HL-60/S4 treated with retinoic acid at 250 ng/mL for 4 days and 3 days (cell line): ENCODE results near the gene CLSTN2.

ENCODE experiments used
- in situ Hi-C: fragments of 300-500 bp; cut with MboI; formaldehyde crosslinking; loops from 2 replicates; pipeline ENCODE4 v1.7.0; 2022; ENCODE audit warnings: low sequenced_read_pairs

Gene CLSTN2

GRCh38 chr3:139935016-139935865 is at the start of gene CLSTN2:
Gene CLSTN2, plus strand, starts transcription at chr3:139935185.
- in situ Hi-C loops: no loop called here

DNA sequence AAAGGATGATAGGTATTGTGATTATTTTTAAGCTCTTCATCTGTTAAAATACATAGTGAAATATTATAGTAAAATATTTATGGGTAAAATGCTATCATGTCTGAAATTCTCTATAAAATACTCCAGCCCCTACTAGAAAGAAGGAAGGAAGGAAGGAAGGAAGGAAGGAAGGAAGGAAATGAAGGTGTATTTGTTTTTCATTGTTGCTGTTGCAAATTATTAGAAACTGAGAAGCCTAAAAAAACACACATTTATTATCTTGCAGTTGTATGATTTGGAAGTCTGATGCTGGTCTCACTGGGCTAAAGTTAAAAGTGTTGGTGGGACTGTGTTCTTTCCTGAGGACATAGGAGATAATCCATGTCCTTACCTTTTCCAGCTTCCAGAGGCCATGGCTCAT is 47.6 kb upstream of the CLSTN2 start:
- in situ Hi-C loops: no loop called here

DNA sequence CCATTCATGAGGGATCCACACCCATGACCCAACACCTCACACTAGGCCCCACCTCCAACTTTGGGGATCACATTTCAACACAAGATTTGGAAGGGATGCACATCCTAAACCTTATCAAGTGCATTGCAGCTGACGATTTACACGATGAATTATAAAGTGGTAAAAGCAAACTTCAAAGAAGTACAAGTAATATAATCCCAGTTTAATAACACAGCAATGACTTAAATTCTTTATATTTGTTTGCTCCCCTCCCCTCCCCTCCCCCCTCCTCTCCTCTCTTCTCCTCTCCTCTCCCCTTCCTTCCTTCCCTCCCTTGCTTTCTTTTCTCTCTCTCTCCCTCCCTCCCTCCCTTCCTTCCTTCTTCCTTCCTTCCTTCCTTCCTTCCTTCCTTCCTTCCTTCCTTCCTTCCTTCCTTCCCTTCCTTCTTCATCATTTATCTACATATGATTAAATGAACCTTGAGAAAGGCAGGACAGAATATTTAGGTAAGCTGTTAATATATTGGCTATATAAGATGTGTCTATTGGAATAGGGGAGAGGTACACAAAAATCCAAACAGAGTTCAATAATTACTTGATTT is 46.3 kb upstream of the CLSTN2 start:
- in situ Hi-C loops: no loop called here

DNA sequence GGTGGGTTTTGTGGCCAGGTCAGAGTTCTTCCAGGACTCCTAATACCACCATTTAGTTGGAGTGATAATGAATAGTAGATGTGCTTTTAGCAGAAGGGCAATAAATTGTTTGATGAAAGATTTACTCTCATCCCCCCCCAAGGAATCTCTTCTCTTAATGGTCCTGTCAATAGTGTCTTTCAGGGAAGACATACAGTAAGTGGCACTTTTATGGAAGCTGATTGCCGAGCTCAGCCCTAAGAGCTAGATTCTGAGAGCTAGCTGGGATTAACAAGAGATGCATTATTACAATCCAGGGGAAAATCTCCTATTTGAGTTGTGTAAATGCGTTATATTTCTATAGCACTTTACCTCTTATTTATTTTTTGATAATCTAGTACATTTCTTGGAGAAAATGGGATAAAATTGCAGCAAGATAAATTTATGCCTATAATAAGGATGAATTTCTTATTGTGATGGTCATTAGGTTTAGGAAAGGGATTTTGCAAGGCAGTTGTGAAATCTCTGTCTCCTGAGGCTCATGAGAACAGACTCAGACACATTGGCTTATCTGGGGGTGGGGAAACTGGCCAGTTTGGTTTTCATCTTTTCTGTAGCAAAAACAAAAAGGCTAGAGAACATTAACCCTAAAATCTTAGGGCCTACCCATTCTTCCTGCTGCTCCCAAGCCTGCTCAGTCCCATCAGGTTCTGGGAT is 41.6 kb upstream of the CLSTN2 start:
- in situ Hi-C loops: no loop called here

DNA sequence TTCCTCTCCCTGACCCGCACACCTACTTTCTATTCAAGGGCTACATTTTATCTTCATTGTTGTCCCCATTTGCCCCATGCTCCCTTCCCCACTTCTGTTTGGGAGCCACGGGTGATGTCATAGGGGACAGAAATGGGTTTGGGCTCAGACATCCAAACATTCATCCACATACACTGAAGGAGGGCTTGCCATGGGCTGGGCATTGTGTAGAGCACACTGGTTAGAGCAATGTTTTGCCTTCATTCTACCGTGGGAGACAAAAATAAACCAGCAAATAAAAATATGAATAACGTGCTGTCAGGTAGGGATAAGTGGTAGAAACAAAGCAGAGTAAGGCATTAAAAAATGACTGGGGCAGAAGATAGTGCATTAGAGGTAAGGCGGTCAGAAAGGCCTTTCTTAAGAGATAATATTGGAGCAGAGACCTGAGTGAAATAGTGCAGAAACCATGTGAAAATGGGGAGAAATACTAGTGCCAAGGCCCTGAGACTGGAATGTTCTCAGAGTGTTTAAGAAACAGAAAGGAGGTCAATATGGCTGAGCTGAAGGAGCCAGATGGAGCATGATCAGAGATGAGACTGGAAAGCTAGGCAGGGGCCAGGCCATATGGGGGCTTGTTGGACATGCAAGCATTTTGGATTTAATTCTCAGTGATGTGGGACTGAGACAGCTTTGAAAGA is 40.9 kb upstream of the CLSTN2 start:
- in situ Hi-C loops: no loop called here

DNA sequence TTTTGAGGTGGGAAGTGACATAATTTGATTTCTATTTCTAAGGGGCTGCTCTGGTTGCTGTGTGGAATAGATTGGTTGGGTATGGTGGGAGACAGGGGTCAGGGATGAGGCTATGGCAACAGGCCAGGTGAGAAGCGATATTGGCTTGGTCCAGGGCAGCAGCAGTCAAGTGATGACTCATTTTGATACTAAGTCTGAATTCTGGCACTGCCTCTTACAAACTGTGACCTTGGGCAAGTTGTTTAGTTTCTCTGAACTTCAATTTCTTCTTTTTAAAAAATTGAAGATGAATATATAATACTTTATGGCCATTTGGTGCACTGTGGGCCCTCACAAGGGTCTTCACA is 40.4 kb upstream of the CLSTN2 start:
- in situ Hi-C loops: no loop called here

- in situ Hi-C loops: no loop called here
Measured at GRCh38 chr3:139897759-139898158, 37.2 kb upstream of the CLSTN2 start.

DNA sequence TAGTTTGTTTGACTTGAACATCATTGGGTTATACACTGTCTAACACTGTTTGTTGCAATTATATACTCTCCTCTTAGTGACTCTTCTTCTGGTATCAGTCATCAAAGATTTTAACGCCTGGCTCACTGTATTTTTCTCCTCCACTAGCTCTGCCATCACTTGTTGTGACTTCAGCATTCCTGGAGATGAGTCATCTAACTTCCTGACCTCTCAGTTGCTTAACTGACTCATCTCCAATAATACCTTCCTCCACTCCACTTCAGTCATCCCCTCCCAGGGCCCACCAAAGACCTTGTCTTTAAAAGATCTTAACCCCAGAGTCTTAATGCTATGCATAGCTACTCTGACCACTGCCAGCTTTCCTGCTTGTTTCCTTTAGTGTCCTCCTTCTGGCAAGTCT is 28.6 kb upstream of the CLSTN2 start:
- in situ Hi-C loops: no loop called here

DNA sequence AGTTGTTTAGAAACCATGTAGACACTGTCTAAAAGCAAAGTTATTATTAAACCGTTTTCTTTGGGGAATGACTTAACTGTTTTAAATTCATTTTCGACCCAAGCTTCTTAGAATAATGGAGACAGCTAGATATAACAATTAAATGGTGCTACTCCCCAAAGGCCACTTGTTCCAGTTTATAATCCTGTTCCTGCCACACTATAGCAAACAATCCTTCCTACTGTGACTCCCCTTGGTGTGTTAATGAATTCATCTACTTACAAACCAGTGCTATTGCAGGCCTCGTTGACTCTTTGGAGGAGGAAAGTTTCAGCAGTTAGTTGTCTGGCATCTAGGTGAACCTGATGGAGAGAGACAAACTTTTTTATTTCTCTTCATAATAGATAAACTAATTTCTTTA is 25.2 kb upstream of the CLSTN2 start:
- in situ Hi-C loops: no loop called here

GRCh38 chr3:139916271-139916670 is 18.7 kb upstream of the CLSTN2 start:
- in situ Hi-C loops: no loop called here

DNA sequence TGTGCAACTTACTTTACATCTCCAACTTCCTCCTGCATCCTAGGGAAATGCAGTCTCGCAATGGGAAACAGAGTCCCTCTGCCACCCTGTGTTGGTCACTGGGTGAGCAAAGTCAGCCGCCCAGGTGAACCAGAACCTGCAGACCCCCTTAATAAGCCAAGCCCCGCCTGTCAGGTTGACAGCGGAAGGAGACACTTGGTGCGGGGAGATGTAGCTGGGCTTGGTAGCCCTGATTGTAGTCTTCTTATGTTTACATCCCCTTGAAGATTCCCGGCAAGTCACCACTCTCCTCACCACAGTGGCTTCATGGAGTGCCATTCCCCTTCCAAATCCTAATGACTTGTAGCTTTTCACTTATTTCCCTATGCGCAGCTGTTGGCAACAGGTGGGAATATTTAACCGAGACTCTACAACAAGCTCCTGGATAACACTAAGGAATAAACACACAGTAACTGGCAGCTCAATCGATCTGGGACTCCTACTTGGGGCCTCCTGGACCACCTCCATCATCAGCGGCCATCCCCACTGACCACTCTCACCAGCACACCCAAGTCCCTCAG is 17.7 kb upstream of the CLSTN2 start:
- in situ Hi-C loops: no loop called here

DNA sequence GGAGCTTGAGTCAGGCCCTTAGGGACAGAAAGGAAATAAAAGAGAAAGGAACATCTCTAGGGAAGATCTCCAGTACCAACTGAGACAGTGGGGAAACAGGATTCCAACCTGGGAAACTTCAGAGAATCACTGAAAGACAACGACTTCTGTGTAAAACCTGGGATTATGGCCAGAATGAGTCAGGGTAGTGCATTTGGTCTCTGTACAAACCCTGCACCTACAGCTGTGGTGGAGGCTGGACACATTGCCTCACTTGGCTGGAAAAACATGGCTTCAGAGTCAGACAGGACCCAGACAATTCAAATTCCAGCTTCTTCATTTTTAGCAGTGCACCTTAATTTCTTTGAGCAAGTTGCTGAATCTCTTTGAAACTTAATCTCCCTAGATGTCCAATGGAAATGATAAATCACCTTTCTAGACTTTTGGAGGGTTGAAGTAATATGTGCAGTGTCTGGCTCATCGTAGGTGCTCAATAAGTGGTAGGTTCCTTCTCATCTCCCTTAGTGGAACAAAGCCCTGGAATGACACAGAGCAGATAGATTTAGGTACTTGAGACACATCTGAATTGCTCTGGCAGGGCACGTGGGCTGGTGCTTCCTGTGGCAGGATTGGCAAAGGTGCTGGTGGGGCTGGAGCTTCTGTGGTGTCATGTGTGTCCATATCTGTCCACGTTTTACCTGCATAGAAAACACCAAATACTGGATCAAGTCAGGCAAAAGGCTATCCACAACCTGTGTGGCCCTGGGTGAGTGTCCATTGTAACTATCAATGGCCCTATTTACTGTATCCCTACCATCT is 6.1 kb upstream of the CLSTN2 start:
- in situ Hi-C loops: no loop called here

GRCh38 chr3:139930211-139930610 is 4.8 kb upstream of the CLSTN2 start:
- in situ Hi-C loops: no loop called here

DNA sequence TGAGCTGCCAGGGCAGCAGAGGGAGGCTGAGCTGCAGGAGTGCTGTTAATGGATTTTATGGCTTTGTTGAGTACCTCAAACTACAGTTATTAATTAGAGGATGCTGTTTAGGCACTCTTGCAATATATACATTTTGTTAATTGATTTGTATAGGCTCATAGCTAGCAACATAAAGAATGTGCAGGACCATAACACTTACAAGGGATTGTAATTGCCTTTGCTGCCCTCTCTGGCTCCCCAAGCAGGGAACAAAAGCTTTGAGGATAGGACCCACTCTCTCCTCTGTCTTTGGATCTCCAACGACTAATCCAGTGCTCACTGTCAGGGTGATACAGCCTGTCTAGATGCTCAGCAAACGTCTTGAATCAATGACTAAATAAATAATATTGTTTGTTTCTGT is 1.2 kb upstream of the CLSTN2 start:
- in situ Hi-C loops: no loop called here

DNA sequence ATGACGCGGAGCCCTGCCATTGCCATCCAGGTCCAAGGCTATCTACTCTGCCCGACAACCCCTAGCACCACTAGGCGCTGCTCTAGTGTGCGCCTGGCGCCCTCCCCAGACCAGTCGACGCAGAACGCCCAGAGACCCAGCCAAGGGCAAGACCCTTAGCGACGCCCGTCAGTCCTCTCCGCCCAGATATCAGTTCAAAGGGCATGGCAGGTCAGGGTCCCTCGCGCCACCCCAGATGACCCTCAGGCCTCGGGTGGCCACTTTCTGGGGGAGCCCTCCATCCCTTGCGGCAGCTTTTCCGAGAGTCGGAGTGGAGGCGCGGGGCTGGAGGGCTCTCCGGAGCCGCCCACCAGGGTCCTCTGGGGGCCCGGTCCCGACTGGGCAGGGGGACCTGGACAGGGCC is 371 bp upstream of the CLSTN2 start:
- in situ Hi-C loops: no loop called here

DNA sequence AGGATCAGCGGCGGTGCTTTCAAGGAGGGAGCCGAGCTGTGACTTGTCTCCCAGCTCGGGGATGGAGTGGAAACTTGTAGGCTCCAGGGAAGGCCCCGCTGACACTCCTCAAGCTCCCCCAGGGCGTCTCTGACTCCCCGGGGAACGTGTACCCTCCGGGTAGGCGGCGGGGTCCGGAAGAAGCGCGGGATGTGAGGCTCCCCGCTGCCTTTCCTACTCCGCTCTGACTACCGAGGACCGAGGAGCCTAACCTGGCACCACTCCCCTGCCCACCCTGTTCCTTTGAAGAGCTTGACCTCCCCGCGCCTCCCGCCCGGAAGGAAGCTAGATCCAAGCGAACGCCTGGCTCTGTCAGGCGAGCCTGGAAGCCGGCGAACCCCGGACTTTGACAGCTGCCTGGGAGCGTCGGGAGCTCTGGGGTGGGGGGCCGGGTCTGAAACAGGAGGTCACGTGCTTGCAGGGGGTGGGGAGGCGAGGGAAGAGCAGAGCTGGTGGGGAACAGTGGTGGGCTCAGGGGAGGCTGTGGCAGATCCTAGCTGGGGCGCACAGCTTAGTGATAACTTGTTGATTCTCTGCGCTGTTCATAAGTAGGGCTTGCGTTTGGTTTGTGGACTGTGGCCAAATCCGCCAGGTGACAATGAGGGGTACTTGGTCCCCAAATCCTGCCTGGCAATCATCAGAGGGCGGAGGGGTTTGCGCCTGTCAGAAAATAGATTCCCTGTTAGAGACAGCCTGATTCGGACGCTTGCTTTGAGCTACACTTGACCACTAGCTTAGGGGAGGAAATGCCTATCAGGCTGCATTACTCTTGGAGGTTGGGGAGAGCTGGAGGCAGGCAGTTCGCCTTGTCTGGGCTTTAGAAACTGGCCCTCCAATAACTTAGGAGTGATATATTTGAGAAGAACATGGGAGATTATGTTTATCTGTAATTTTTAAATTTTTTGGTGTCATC is 1.2 kb downstream of the CLSTN2 start:
- in situ Hi-C loops: no loop called here

- in situ Hi-C loops: no loop called here
Measured at GRCh38 chr3:139937674-139938279, 2.8 kb downstream of the CLSTN2 start.

GRCh38 chr3:139939681-139940190 is 4.8 kb downstream of the CLSTN2 start:
- in situ Hi-C loops: no loop called here

GRCh38 chr3:139940622-139941021 is 5.6 kb downstream of the CLSTN2 start:
- in situ Hi-C loops: no loop called here
